Right cardiac atrium (tissue), 5 donors: ENCODE measurements around the gene ASRGL1. TPM values are rescaled to one million over a fixed set of nuclear protein-coding genes. Genes with fewer than 3 reads are reported as not detected.

Experiments used
- ATAC-seq, 2 donors: fragments of 200-7000 bp; cut with Tn5 transposase; one replicate each; pipeline versions ENCODE4 v1.8.0 to v1.9.1; 2020; ENCODE audit warnings: moderate library complexity in 2 of 2, mild to moderate bottlenecking in 1 of 2
- DNase-seq, 3 donors: peaks; one replicate each; pipeline ENCODE4 v3.0.0-alpha.2; 2020
- H3K27ac ChIP-seq: one replicate; pipeline ENCODE4 v1.5.1; 2013; ENCODE audit warnings: mild to moderate bottlenecking, low read length, control low read depth, moderate library complexity
- H3K27me3 ChIP-seq: one replicate; pipeline ENCODE4 v1.6.1; 2013; ENCODE audit not compliant: control insufficient read depth, insufficient read depth
- H3K4me1 ChIP-seq: one replicate; pipeline ENCODE4 v1.6.1; 2013; ENCODE audit warnings: low read length; ENCODE audit not compliant: control insufficient read depth, insufficient read depth
- H3K4me3 ChIP-seq: one replicate; pipeline ENCODE4 v1.5.1; 2013; ENCODE audit warnings: low read length, control low read depth
- H3K9me3 ChIP-seq: one replicate; pipeline ENCODE4 v1.6.1; 2013; ENCODE audit warnings: low read length; ENCODE audit not compliant: control insufficient read depth
- WGBS: extraction: QIAGEN DNeasy Blood & Tissue Kit; methylation state at CpG from one replicate; pipeline ENCODE4 v1.1.7; 2013; 5-methylcytosine and 5-hydroxymethylcytosine counted together
- intact Hi-C, 4 donors: fragments of 100-400 bp; cut with DNase I; formaldehyde crosslinking; loops; one replicate each; pipeline versions ENCODE4 v1.11.0 to v1.14.0; 2022 to 2023
- polyA plus RNA-seq: library from polyadenylated mRNA; stranded (reverse); fragments of 200-250 nt; gene quantifications from one replicate; pipeline ENCODE4 v1.2.3, GENCODE V29; 2013
- total RNA-seq, 4 donors: library from RNA; stranded (reverse); fragmentation: NEBNext Ultra II Directional; extraction: Animal tissue kit (Norgen Biotek cat#: 25700); gene quantifications; one replicate each; pipeline ENCODE4 v1.2.1, GENCODE V29; 2021
- donor health status: healthy with polysubstance abuse.
- donor health status: DM: no; HTN: yes; CAD: no.
- donor health status: DM: no; HTN: no; CAD: no.
- donor health status: DM: no; HTN: yes; CAD: no; lungs with severe emphysema.
- donor health status: DM: yes; HTN: yes; CAD: no.

ASRGL1 gene
- total and polyA plus RNA-seq, 5 donors, result 4.3 to 8.1 (median 5.3) TPM

DNA sequence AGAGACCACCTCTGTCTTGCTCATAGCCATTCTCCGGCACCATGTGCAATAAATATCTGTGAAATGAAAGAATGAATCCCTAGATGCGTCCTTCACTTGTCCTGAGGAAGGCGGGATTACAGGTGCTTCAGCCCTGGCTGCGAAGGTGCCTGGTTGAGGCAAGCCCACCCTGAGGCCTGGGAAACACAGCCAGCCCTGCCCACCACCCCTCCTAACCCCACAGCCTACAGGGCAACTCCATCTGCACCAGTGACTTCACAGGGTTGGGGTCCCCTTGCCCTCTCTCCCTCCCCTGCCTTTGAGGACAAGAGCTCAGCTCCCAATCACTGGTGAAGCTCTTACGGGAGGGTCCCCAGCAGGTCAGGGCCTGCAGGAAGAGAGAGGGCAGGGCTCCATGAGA lies 64.1 kb downstream of the ASRGL1 start:
- Histone ChIP-seq H3K4me1 (peaks cover 19% of the 10 kb centered on the region), H3K4me3 (no peak overlapping the region), H3K27ac (peak overlapping the region; percentile 49), H3K9me3 (no peaks in the 10 kb centered on the region), H3K27me3 (no peaks in the 10 kb centered on the region)
- DNase-seq (no peak), ATAC-seq (no peak)
- 85% methylated on average over 5 of the region's 5 CpGs for WGBS
- intact Hi-C loops, result loop anchor here in 1 of 4 donors (10.0 kb wide), 1 partner anchor 143 kb away; the partner anchor contains the start of gene AHNAK

DNA sequence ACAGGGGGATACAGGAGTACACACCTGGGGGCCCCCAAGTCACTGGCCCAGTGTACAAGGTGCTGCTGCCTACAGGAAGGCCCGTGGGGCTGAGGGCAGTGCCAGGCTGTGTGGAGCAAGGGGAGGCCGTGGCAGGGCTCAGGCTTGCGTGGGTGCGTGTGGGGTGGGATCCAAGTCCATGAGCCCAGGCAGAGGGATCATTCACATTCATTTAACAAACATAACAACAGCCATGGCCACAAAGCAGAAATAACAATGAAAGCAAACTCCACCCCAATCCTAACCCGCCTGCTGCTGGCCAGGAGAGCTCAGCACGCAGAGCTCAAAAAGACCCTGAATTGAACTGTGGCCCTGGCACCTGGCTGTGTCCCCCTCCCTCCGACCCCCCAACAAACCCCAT lies 64.6 kb downstream of the ASRGL1 start:
- Histone ChIP-seq H3K4me1 (peaks cover 19% of the 10 kb centered on the region), H3K27me3 (no peaks in the 10 kb centered on the region), H3K9me3 (no peaks in the 10 kb centered on the region), H3K4me3 (no peak overlapping the region), H3K27ac (peak overlapping the region; percentile 49)
- WGBS, result 54% methylated on average over 7 of the region's 7 CpGs
- peak; percentile 0 to 1 for ATAC-seq
- DNase-seq, result no peak
- intact Hi-C loops, result loop anchor here in 1 of 4 donors (10.0 kb wide), 1 partner anchor 143 kb away; the partner anchor contains the start of gene AHNAK

DNA sequence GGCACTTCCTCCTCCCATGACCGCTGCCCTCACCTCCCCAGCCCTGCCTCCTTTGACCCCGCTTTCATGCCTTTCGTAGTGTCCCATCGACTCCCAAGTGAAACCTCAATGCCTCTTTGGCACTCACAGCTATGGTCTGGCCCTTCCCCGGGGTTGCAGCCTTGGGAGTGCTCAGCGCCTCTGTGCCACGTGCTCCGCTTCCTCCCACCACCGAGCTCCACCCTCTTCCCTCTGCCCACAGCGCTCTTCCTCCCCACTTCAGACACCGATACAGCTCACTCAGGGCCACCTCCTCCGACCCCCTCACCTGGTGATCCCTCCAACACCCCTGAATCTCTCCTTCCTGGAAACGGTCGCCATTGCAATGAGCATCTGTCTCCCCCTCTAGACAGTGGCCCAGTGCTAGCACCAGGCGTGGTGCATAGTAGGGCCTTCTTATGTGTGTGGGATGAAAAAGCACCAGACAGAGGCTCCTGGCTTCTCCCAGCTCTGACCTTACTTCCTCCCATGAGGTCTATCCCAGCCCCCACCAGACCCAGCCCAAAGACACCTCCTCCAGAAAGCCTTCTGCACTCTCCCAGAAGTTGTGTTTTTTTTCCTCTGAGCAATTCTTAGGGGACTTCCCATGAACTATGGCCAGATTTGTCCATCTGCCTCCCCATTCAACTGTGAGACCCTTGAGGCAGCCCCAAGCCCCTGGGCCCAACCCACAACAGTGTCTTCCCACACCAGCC lies 65.1 kb downstream of the ASRGL1 start:
- WGBS, result 41% methylated on average over 15 of the region's 15 CpGs
- Histone ChIP-seq H3K27ac (peak overlapping the region; percentile 49), H3K27me3 (no peaks in the 10 kb centered on the region), H3K4me3 (no peak overlapping the region), H3K9me3 (no peaks in the 10 kb centered on the region), H3K4me1 (peaks cover 19% of the 10 kb centered on the region)
- intact Hi-C loops, result loop anchor here in 1 of 4 donors (10.0 kb wide), 1 partner anchor 142 kb away; the partner anchor contains the start of gene AHNAK
- DNase-seq (peak; percentile 82 to 92 (median 91)), ATAC-seq (peak; percentile 75)

GRCh38 chr11:62402960-62403730 lies 65.9 kb downstream of the ASRGL1 start:
- H3K9me3 ChIP-seq, result no peaks in the 10 kb centered on the region
- H3K27ac ChIP-seq, result peak overlapping the region; percentile 19
- no peak overlapping the region for H3K4me3 ChIP-seq
- WGBS, result 66% methylated on average over 12 of the region's 12 CpGs
- intact Hi-C loops, result loop anchor here in 1 of 4 donors (10.0 kb wide), 1 partner anchor 142 kb away; the partner anchor contains the start of gene AHNAK
- DNase-seq (peak in 1 of 3 donors; percentile 64), ATAC-seq (peak; percentile 2 to 6)
- peaks cover 17% of the 10 kb centered on the region for H3K4me1 ChIP-seq
- H3K27me3 ChIP-seq, result no peaks in the 10 kb centered on the region

DNA sequence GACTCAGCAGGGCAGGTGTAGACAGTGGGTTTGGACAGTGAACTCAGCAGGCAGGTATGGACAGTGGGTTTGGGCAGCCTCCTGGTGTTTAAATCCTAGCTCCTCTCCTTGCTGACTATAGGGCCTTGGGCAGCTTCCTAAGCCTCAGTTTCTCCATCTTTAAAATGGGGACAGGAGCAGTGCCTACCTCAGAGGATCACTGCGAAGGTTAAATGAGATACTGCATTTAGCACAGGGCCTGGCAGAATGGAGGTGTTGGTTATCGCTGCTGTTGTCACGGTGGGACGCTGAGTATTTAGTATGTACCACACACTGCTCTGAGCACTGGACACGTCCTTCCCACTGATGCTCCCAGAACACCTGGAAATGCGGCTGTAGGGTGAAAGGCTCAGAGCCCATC lies 67.2 kb downstream of the ASRGL1 start:
- Histone ChIP-seq H3K27ac (no peak overlapping the region), H3K27me3 (no peaks in the 10 kb centered on the region), H3K4me3 (no peak overlapping the region), H3K9me3 (no peaks in the 10 kb centered on the region), H3K4me1 (peaks cover 10% of the 10 kb centered on the region)
- DNase-seq (no peak), ATAC-seq (no peak)
- intact Hi-C loops, result loop anchor here in 1 of 4 donors (10.0 kb wide), 1 partner anchor 140 kb away; the partner anchor contains the start of gene AHNAK
- 96% methylated on average over 6 of the region's 6 CpGs for WGBS

DNA sequence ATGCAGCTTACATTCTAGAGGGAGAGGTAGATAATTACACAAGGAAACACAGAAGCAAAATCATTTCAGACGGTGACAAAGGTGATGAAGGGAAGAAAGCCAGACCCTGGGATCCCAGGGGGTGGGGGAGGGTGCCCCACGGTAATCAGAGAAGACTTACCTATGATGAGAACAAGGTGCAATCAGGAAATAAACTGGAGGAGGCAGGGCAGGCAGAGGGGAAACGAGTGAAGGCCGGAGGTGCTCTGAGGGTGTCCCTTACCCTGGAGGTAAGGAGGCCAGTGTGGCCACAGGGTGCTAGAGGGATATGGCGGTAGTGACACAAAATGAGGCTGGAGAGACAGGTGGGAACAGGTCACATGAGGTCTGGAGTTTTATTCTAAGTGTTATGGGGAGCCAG lies 67.7 kb downstream of the ASRGL1 start:
- no peak overlapping the region for H3K4me3 ChIP-seq
- H3K4me1 ChIP-seq, result peaks cover 5% of the 10 kb centered on the region
- 80% methylated on average over 5 of the region's 5 CpGs for WGBS
- H3K27me3 ChIP-seq, result no peaks in the 10 kb centered on the region
- intact Hi-C loops, result loop anchor here in 1 of 4 donors (10.0 kb wide), 1 partner anchor 140 kb away; the partner anchor contains the start of gene AHNAK
- H3K27ac ChIP-seq, result no peak overlapping the region
- no peaks in the 10 kb centered on the region for H3K9me3 ChIP-seq
- DNase-seq, result no peak
- no peak for ATAC-seq

DNA sequence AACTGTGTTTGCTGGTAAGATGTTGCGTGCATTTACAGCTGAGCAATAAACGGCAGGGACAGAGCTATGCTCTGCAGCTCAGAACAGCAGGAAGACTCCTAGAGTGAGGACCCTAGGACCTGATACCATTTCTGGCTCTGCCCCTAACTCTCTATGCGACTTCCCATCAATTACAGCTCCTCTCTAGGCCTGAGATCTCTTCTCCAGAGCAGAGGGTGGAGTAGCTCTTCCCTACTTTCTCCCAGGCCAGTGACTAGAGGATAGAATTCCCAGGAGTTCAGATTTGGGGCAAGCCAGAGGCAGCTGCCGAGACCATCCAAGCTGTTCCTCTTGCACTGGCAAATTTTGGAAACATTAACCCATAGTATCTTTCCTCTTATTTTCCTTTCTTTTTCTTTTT lies 68.8 kb downstream of the ASRGL1 start:
- 56% methylated on average over 4 of the region's 4 CpGs for WGBS
- DNase-seq, result no peak
- Histone ChIP-seq H3K4me1 (peaks cover 5% of the 10 kb centered on the region), H3K27ac (no peak overlapping the region), H3K9me3 (no peaks in the 10 kb centered on the region), H3K4me3 (no peak overlapping the region), H3K27me3 (no peaks in the 10 kb centered on the region)
- no peak for ATAC-seq
- intact Hi-C loops, result loop anchor here in 1 of 4 donors (10.0 kb wide), 1 partner anchor 139 kb away; the partner anchor contains the start of gene AHNAK

GRCh38 chr11:62409831-62410230 lies 72.6 kb downstream of the ASRGL1 start:
- ATAC-seq, result no peak
- Histone ChIP-seq H3K9me3 (no peaks in the 10 kb centered on the region), H3K27ac (no peak overlapping the region), H3K4me1 (no peaks in the 10 kb centered on the region), H3K4me3 (no peak overlapping the region), H3K27me3 (no peaks in the 10 kb centered on the region)
- 91% methylated on average over 8 of the region's 8 CpGs for WGBS
- no peak for DNase-seq
- intact Hi-C loops, result loop anchor here in 1 of 4 donors (10.0 kb wide), 1 partner anchor 135 kb away; the partner anchor contains the start of gene AHNAK

GRCh38 chr11:62410972-62411371 lies 73.7 kb downstream of the ASRGL1 start:
- Histone ChIP-seq H3K27ac (no peak overlapping the region), H3K4me1 (no peaks in the 10 kb centered on the region), H3K27me3 (no peaks in the 10 kb centered on the region), H3K9me3 (no peaks in the 10 kb centered on the region), H3K4me3 (no peak overlapping the region)
- intact Hi-C loops, result no loop called here
- WGBS, result 89% methylated on average over 8 of the region's 8 CpGs
- ATAC-seq (no peak), DNase-seq (no peak)

GRCh38 chr11:62411524-62411923 lies 74.3 kb downstream of the ASRGL1 start:
- H3K9me3 ChIP-seq, result no peaks in the 10 kb centered on the region
- H3K27ac ChIP-seq, result no peak overlapping the region
- no peaks in the 10 kb centered on the region for H3K4me1 ChIP-seq
- intact Hi-C loops, result no loop called here
- ATAC-seq, result no peak
- H3K4me3 ChIP-seq, result no peak overlapping the region
- 71% methylated on average over 5 of the region's 5 CpGs for WGBS
- no peaks in the 10 kb centered on the region for H3K27me3 ChIP-seq
- no peak for DNase-seq
